SU-DHL-6 (cell line): ENCODE data around the gene MAP1A.
"Not testable (repeated sequence)": the region's sequence is repeated elsewhere in the genome, so short reads cannot be mapped to it uniquely, and the experiment has no call there.

Source experiments
- H2AFZ ChIP-seq: fragments of 200-600 bp; sonication (generic); 2 replicates; pipeline ENCODE4 v1.6.1; 2014; ENCODE audit warnings: low read depth, mild to moderate bottlenecking, moderate library complexity, mixed read lengths, antibody characterized with exemption, low read length; ENCODE audit not compliant: severe bottlenecking
- H3F3A ChIP-seq: fragments of 200-600 bp; shearing (Covaris generic); 2 replicates; pipeline ENCODE4 v1.6.0; 2016; ENCODE audit warnings: antibody characterized with exemption, mild to moderate bottlenecking; ENCODE audit not compliant: insufficient read depth
- H3K27ac ChIP-seq: fragments of 200-600 bp; sonication (generic); 2 replicates; pipeline ENCODE4 v1.5.1; 2016; ENCODE audit warnings: low read depth, mild to moderate bottlenecking, low read length, moderate library complexity, mixed read lengths
- H3K27me3 ChIP-seq: fragments of 200-600 bp; sonication (generic), shearing (Covaris generic); 2 replicates; pipeline ENCODE4 v1.6.0; 2014; ENCODE audit warnings: mild to moderate bottlenecking, low read length
- H3K36me3 ChIP-seq: fragments of 200-600 bp; sonication (generic); 2 replicates; pipeline ENCODE4 v1.6.1; 2014; ENCODE audit warnings: mild to moderate bottlenecking, low read length, mixed read lengths
- H3K4me2 ChIP-seq: fragments of 300-600, 200-600 bp; shearing (Covaris generic), sonication (generic); 2 replicates; pipeline ENCODE4 v1.6.0; 2014; ENCODE audit warnings: low read length, low read depth, mild to moderate bottlenecking; ENCODE audit not compliant: poor library complexity, severe bottlenecking
- H3K4me3 ChIP-seq: fragments of 200-600 bp; sonication (generic); 2 replicates; pipeline ENCODE4 v1.5.1; 2014; ENCODE audit warnings: antibody characterized with exemption, low read length, mild to moderate bottlenecking, mixed read lengths; ENCODE audit not compliant: insufficient read depth, poor library complexity, severe bottlenecking
- H3K79me2 ChIP-seq: fragments of 200-600 bp; sonication (generic); 2 replicates; pipeline ENCODE4 v1.6.1; 2014; ENCODE audit warnings: mild to moderate bottlenecking, low read length, moderate library complexity; ENCODE audit not compliant: insufficient read depth
- H3K9ac ChIP-seq: fragments of 200-600 bp; sonication (generic); 2 replicates; pipeline ENCODE4 v1.7.0; 2014; ENCODE audit warnings: mild to moderate bottlenecking, low read length
- H3K9me2 ChIP-seq: fragments of 200-600 bp; sonication (generic); replicated peaks from 2 replicates; pipeline ENCODE4 v1.6.1; 2014; ENCODE audit warnings: low read length; ENCODE audit not compliant: insufficient read depth
- H3K9me3 ChIP-seq: fragments of 200-600 bp; sonication (generic); 2 replicates; pipeline ENCODE4 v1.6.1; 2014; ENCODE audit warnings: low read length, mixed read lengths; ENCODE audit not compliant: insufficient read depth
- H4K20me1 ChIP-seq: fragments of 200-600 bp; sonication (generic); 2 replicates; pipeline ENCODE4 v1.6.1; 2014; ENCODE audit warnings: low read depth, mild to moderate bottlenecking, antibody characterized with exemption, low read length, moderate library complexity, mixed read lengths
- EZH2phosphoT487 ChIP-seq: fragments of 200-600 bp; sonication (generic), shearing (Covaris generic); conservative IDR thresholded peaks from 2 replicates; pipeline ENCODE4 v1.6.1; 2018; ENCODE audit warnings: mild to moderate bottlenecking, antibody characterized with exemption, low read length, moderate library complexity, mixed read lengths
- TF ChIP-seq, protein P1 (sequence below): fragments of 200-600 bp; sonication (generic); IDR thresholded peaks from one replicate; pipeline ENCODE4 v1.5.1; 2017; ENCODE audit warnings: antibody characterized with exemption, mild to moderate bottlenecking, low read length, moderate library complexity; ENCODE audit not compliant: insufficient read depth, poor library complexity, severe bottlenecking

Gene MAP1A

DNA sequence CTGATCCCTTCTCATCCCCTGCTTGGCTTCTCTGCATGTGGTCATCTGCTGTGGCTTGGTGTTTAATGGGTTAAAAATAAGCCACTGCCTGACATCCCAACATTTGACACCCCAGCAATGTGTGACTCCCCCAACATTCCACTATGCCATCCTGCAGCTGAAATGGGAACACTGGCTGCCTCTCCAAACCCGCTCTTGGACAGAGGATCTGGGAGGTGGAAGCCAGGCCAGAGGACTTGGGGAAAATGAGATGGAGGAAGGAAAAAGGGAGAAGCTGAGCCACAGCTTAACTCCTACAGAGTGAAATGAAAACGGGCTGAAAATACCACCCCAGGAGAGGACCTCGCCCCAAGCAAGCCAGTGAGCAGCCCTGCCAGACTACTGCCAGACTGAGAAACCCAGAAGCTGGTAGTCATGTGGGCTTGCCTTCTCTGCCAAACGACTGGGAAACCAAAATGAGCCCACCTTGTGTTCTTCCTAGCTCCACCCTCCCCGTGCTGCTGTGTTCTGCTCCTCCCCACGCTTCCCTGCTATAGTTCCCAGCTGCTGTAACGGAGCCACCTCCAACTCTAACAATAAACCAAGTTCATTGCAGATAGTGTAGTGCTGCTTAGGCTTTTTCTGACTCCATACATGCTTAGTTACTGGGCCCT, 13.7 kb downstream of the MAP1A start:
- H3K4me2 ChIP-seq = no peak overlapping the region
- H3F3A ChIP-seq = no peaks in the 10 kb centered on the region
- no peak overlapping the region for H3K9ac ChIP-seq
- no peaks in the 10 kb centered on the region for H3K9me2 ChIP-seq
- H3K27me3 ChIP-seq = no peaks in the 10 kb centered on the region
- no peaks in the 10 kb centered on the region for H3K79me2 ChIP-seq
- no peak overlapping the region for H3K27ac ChIP-seq
- no peaks in the 10 kb centered on the region for H4K20me1 ChIP-seq
- H3K9me3 ChIP-seq = no peaks in the 10 kb centered on the region
- H3K36me3 ChIP-seq = 0 out of 2 replicates have a peak, but pooled peaks cover 2% of the 10 kb centered on the region
- no peak overlapping the region for H2AFZ ChIP-seq
- TF ChIP-seq EZH2phosphoT487 = no peak
- TF ChIP-seq, protein P1, sequence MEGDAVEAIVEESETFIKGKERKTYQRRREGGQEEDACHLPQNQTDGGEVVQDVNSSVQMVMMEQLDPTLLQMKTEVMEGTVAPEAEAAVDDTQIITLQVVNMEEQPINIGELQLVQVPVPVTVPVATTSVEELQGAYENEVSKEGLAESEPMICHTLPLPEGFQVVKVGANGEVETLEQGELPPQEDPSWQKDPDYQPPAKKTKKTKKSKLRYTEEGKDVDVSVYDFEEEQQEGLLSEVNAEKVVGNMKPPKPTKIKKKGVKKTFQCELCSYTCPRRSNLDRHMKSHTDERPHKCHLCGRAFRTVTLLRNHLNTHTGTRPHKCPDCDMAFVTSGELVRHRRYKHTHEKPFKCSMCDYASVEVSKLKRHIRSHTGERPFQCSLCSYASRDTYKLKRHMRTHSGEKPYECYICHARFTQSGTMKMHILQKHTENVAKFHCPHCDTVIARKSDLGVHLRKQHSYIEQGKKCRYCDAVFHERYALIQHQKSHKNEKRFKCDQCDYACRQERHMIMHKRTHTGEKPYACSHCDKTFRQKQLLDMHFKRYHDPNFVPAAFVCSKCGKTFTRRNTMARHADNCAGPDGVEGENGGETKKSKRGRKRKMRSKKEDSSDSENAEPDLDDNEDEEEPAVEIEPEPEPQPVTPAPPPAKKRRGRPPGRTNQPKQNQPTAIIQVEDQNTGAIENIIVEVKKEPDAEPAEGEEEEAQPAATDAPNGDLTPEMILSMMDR = no peak
- H3K4me3 ChIP-seq = no peak overlapping the region

DNA sequence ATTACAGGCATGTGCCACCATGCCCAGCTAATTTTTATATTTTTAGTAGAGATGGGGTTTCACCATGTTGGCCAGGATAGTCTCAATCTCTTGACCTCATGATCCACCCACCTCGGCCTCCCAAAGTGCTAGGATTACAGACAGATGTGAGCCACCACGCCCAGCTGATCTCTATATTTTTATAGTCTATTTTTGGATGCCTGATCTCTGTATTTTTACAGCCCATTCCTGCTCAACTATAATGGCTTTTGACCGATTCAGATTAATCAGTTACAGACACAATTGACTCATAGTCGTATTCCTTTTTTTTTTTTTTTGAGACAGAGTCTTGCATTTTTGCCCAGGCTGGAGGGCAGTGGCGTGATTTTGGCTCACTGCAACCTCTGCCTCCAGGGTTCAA, 15.4 kb downstream of the MAP1A start:
- H3K4me2 ChIP-seq, H3K9me3 ChIP-seq, H3K36me3 ChIP-seq, H3K27ac ChIP-seq, H3K4me3 ChIP-seq, H3F3A ChIP-seq, H3K27me3 ChIP-seq, H4K20me1 ChIP-seq, H2AFZ ChIP-seq, H3K79me2 ChIP-seq, H3K9ac ChIP-seq, H3K9me2 ChIP-seq: not testable (repeated sequence)

DNA sequence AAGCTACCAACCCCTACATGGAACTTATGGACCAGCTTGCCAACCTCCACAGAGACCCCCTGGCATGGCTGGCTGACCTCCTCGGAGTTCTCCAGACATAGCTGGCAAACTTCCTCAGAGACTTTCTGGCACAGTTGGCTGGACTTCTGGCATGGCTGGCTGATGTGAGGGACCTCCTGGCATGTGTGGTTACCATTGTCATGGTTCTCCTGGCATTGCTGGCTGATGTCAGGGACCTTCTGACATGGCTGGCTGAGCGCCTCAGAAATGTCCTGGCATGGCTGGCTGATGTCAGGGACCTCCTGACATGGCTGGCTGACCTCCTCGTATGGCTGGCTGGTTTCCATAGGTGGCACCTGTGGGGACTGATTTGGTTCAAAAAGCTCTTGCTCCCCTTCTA, 17.5 kb downstream of the MAP1A start:
- no peak for TF ChIP-seq EZH2phosphoT487
- TF ChIP-seq, protein P1 = no peak
- no peaks in the 10 kb centered on the region for H3K79me2 ChIP-seq
- no peak overlapping the region for H2AFZ ChIP-seq
- H3K27me3 ChIP-seq = no peaks in the 10 kb centered on the region
- H3F3A ChIP-seq = no peaks in the 10 kb centered on the region
- H3K4me3 ChIP-seq = no peak overlapping the region
- H3K27ac ChIP-seq = no peak overlapping the region
- no peaks in the 10 kb centered on the region for H3K9me2 ChIP-seq
- H3K9me3 ChIP-seq = no peaks in the 10 kb centered on the region
- 0 out of 2 replicates have a peak, but pooled peaks cover 2% of the 10 kb centered on the region for H3K36me3 ChIP-seq
- no peaks in the 10 kb centered on the region for H4K20me1 ChIP-seq
- H3K4me2 ChIP-seq = no peak overlapping the region
- no peak overlapping the region for H3K9ac ChIP-seq

DNA sequence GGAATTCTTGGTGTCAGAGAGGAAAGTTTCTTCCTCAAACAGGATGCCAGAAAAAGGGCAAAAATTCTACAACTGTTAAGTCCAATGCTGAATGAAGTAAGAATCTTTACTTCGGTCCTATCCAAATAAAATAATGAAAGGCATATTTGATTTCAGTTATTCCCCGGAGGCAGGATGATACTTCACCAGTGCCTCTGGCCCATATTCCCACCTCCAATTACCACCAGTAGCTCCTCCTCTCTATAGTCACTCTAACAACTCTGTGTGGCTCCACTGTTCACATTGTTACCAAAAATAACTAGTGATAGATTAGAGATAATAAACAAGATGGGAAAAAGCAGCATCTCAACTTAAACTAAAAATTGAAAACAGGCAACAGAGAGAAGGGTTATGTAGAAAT, 20.7 kb downstream of the MAP1A start:
- Histone ChIP-seq H3K27ac (no peak overlapping the region), H3K9me2 (no peaks in the 10 kb centered on the region), H2AFZ (no peak overlapping the region), H3K79me2 (no peaks in the 10 kb centered on the region), H3K4me2 (no peak overlapping the region), H3K9ac (no peak overlapping the region), H3K27me3 (no peaks in the 10 kb centered on the region), H3K4me3 (no peak overlapping the region), H3K36me3 (0 out of 2 replicates have a peak, but pooled peaks cover 2% of the 10 kb centered on the region), H4K20me1 (no peaks in the 10 kb centered on the region), H3K9me3 (no peaks in the 10 kb centered on the region), H3F3A (no peaks in the 10 kb centered on the region)
- no peak for TF ChIP-seq EZH2phosphoT487
- TF ChIP-seq, protein P1 = no peak
